Lung (tissue), 12 donors: ENCODE data around the gene EIF2S2. TPM values are rescaled to one million over a fixed set of nuclear protein-coding genes. Genes with fewer than 3 reads are reported as not detected.
A peak's percentile ranks its signal among the peaks of the same experiment; 100 is the strongest.

ENCODE experiments used
- ATAC-seq: fragments of 200-7000 bp; cut with Tn5 transposase; one replicate; pipeline ENCODE4 v1.9.1; 2020; ENCODE audit warnings: moderate number of reproducible peaks; ENCODE audit not compliant: insufficient read depth, low FRiP score
- DNase-seq, 3 donors: peaks; one replicate each; pipeline ENCODE4 v3.0.0-alpha.2; 2013 to 2017
- H3K27ac ChIP-seq, 2 donors: one replicate each; pipeline ENCODE4 v1.5.1; 2013; ENCODE audit warnings: mild to moderate bottlenecking in 2 of 2, moderate library complexity in 2 of 2, control low read depth in 1 of 2, inconsistent platforms in 1 of 2, low read depth in 1 of 2, low read length in 1 of 2
- H3K27me3 ChIP-seq, 3 donors: one replicate each; pipeline ENCODE4 v1.5.1; 2013; ENCODE audit warnings: low read length in 2 of 3; ENCODE audit not compliant: control insufficient read depth in 3 of 3, insufficient read depth in 3 of 3
- H3K36me3 ChIP-seq, 4 donors: one replicate each; pipeline ENCODE4 v1.5.1; 2013; ENCODE audit warnings: low read length in 4 of 4, mild to moderate bottlenecking in 1 of 4, moderate library complexity in 1 of 4; ENCODE audit not compliant: control insufficient read depth in 4 of 4, insufficient read depth in 4 of 4
- H3K4me1 ChIP-seq, 5 donors: one replicate each; pipeline ENCODE4 v1.5.1; 2013; ENCODE audit warnings: low read length in 5 of 5, mild to moderate bottlenecking in 2 of 5, moderate library complexity in 1 of 5; ENCODE audit not compliant: control insufficient read depth in 5 of 5, insufficient read depth in 5 of 5
- H3K4me3 ChIP-seq: one replicate; pipeline ENCODE4 v1.5.1; 2013; ENCODE audit warnings: mild to moderate bottlenecking, control low read depth, moderate library complexity
- H3K9ac ChIP-seq, 2 donors: one replicate each; pipeline ENCODE4 v1.5.1; 2013; ENCODE audit warnings: low read length in 2 of 2, control low read depth in 1 of 2; ENCODE audit not compliant: insufficient read depth in 1 of 2
- H3K9me3 ChIP-seq, 4 donors: one replicate each; pipeline ENCODE4 v1.5.1; 2013; ENCODE audit warnings: low read length in 3 of 4, mild to moderate bottlenecking in 1 of 4, moderate library complexity in 1 of 4; ENCODE audit not compliant: control insufficient read depth in 4 of 4, insufficient read depth in 3 of 4
- WGBS, 2 donors: extraction: QIAGEN DNeasy Blood & Tissue Kit; methylation state at CpG; one replicate each; pipeline ENCODE4 v1.1.7; 2013; 5-methylcytosine and 5-hydroxymethylcytosine counted together
- polyA plus RNA-seq, 2 donors: library from polyadenylated mRNA; stranded (reverse); fragments of 200-250 nt; gene quantifications; one replicate each; pipeline ENCODE4 v1.2.1, GENCODE V29; 2013
- total RNA-seq, 2 donors: library from RNA; depleted of rRNA in 1 of 2; stranded (reverse); fragments of >200 nt in 1 of 2; gene quantifications; one replicate each; pipeline ENCODE4 v1.2.1, GENCODE V29; 2014 to 2021
- TF ChIP-seq, protein P1 (sequence below): IDR thresholded peaks from 2 replicates; pipeline ENCODE4 v1.5.1; 2012; ENCODE audit warnings: mild to moderate bottlenecking; ENCODE audit errors: control extremely low read depth, extremely low read depth
- donor health status: control.
- donor health status: control.
- donor health status: Bipolar disorder and iron deficiency.
- donor health status: healthy.
- donor health status: DM: yes; HTN: yes; CAD: no.

Gene EIF2S2
- total and polyA plus RNA-seq, 4 donors = 37.5 to 69.7 (median 52.1) TPM

- H3K4me3 ChIP-seq = no peak overlapping the region
- 91 to 97% methylated on average over 6 of the region's 6 CpGs for WGBS, 2 donors
- H3K9ac ChIP-seq = no peak overlapping the region
- no peak for ATAC-seq
- no peak overlapping the region for H3K27ac ChIP-seq
- H3K9me3 ChIP-seq = peaks cover 0 to 2% (median 0%) of the 10 kb centered on the region in 4 donors
- peaks cover 43 to 64% (median 56%) of the 10 kb centered on the region in 4 donors for H3K36me3 ChIP-seq
- no peak for DNase-seq
- TF ChIP-seq, protein P1, sequence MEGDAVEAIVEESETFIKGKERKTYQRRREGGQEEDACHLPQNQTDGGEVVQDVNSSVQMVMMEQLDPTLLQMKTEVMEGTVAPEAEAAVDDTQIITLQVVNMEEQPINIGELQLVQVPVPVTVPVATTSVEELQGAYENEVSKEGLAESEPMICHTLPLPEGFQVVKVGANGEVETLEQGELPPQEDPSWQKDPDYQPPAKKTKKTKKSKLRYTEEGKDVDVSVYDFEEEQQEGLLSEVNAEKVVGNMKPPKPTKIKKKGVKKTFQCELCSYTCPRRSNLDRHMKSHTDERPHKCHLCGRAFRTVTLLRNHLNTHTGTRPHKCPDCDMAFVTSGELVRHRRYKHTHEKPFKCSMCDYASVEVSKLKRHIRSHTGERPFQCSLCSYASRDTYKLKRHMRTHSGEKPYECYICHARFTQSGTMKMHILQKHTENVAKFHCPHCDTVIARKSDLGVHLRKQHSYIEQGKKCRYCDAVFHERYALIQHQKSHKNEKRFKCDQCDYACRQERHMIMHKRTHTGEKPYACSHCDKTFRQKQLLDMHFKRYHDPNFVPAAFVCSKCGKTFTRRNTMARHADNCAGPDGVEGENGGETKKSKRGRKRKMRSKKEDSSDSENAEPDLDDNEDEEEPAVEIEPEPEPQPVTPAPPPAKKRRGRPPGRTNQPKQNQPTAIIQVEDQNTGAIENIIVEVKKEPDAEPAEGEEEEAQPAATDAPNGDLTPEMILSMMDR = no peak
- no peaks in the 10 kb centered on the region for H3K27me3 ChIP-seq
- H3K4me1 ChIP-seq = peaks cover 0 to 4% (median 1%) of the 10 kb centered on the region in 5 donors
Observed at GRCh38 chr20:34091637-34092200, 20.3 kb downstream of the EIF2S2 start.

- Histone ChIP-seq H3K9me3 (peaks cover 0 to 2% (median 0%) of the 10 kb centered on the region in 4 donors), H3K27me3 (no peaks in the 10 kb centered on the region), H3K36me3 (peaks cover 39 to 58% (median 48%) of the 10 kb centered on the region in 4 donors), H3K27ac (no peak overlapping the region), H3K4me1 (peaks cover 0 to 4% (median 2%) of the 10 kb centered on the region in 5 donors), H3K9ac (no peak overlapping the region), H3K4me3 (no peak overlapping the region)
- ATAC-seq = no peak
- TF ChIP-seq, protein P1 = no peak
- WGBS, 2 donors = 97 to 98% methylated on average over 2 of the region's 2 CpGs
- DNase-seq = no peak
Observed at GRCh38 chr20:34090645-34091044, 21.4 kb downstream of the EIF2S2 start.

- H3K27ac ChIP-seq = peak overlapping the region in 1 of 2 donors; percentile 56
Observed at GRCh38 chr20:34089655-34090345, 22.2 kb downstream of the EIF2S2 start.

More at GRCh38 chr20:34089655-34090345, 22.2 kb downstream of the EIF2S2 start:
- Histone ChIP-seq H3K36me3 (peaks cover 40 to 54% (median 48%) of the 10 kb centered on the region in 4 donors), H3K4me1 (peaks cover 0 to 4% (median 2%) of the 10 kb centered on the region in 5 donors), H3K9ac (no peak overlapping the region), H3K9me3 (peaks cover 0 to 2% (median 0%) of the 10 kb centered on the region in 4 donors), H3K27me3 (no peaks in the 10 kb centered on the region), H3K4me3 (no peak overlapping the region)
- WGBS, 2 donors = 67 to 81% methylated on average over 13 of the region's 13 CpGs
- ATAC-seq (peak; percentile 27), DNase-seq (peak in 2 of 3 donors; percentile 13 to 42)
- TF ChIP-seq, protein P1 = no peak
